H1 (cell line): Measurements from ENCODE around the gene LRTM2. TPM values are rescaled to one million over a fixed set of nuclear protein-coding genes. Genes with fewer than 3 reads are reported as not detected.

Source experiments
- CTCF ChIA-PET: fragments of 300-600 bp; sonication (Branson Sonifier 250); formaldehyde crosslinking; loops from one replicate; lab custom pipeline; 2021; ENCODE audit not compliant: partially characterized antibody; lab: Charles Lee
- POLR2A ChIA-PET: fragments of 300-600 bp; sonication (Branson Sonifier 250); formaldehyde crosslinking; loops from one replicate; lab custom pipeline; 2021; ENCODE audit warnings: inconsistent platforms; ENCODE audit not compliant: partially characterized antibody; lab: Charles Lee
- DNase-seq, 2 experiments: peaks; one replicate each; pipeline versions ENCODE4 v3.0.0 to v3.0.0-alpha.2; 2010 to 2022; ENCODE audit warnings: low spot score in 2 of 2, low read depth in 1 of 2, mixed read lengths in 1 of 2
- FAIRE-seq: peaks from 2 replicates; lab custom pipeline; 2011; peaks lifted over from hg19 to GRCh38; lab: Jason Lieb, UNC
- H2AFZ ChIP-seq: 2 replicates; pipeline ENCODE4 v1.8.1; 2012; ENCODE audit warnings: low read length, inconsistent platforms
- H2AK5ac ChIP-seq: 2 replicates; pipeline ENCODE4 v1.6.1; 2013; ENCODE audit warnings: low read depth, low read length
- H2BK120ac ChIP-seq: replicated peaks from 2 replicates; pipeline ENCODE3; 2013; ENCODE audit warnings: low read depth, low read length, inconsistent platforms
- H2BK12ac ChIP-seq: 2 replicates; pipeline ENCODE4 v1.6.1; 2013; ENCODE audit warnings: low read depth, low read length
- H2BK15ac ChIP-seq: 2 replicates; pipeline ENCODE4 v1.6.1; 2013; ENCODE audit warnings: low read length
- H2BK20ac ChIP-seq: 2 replicates; pipeline ENCODE4 v1.6.1; 2013; ENCODE audit warnings: low read length
- H2BK5ac ChIP-seq: 2 replicates; pipeline ENCODE4 v1.6.1; 2013; ENCODE audit warnings: low read depth, low read length
- H3K14ac ChIP-seq: 2 replicates; pipeline ENCODE4 v1.6.1; 2013; ENCODE audit warnings: inconsistent platforms; ENCODE audit not compliant: insufficient read length
- H3K18ac ChIP-seq: 2 replicates; pipeline ENCODE4 v1.6.1; 2013; ENCODE audit warnings: low read length; ENCODE audit errors: extremely low read depth
- H3K23ac ChIP-seq: 2 replicates; pipeline ENCODE4 v1.6.1; 2013; ENCODE audit warnings: inconsistent platforms; ENCODE audit not compliant: insufficient read length
- H3K23me2 ChIP-seq: 2 replicates; pipeline ENCODE4 v1.6.1; 2013; ENCODE audit warnings: low read depth, low read length
- H3K27ac ChIP-seq: 2 replicates; pipeline ENCODE4 v1.6.1; 2011; ENCODE audit warnings: low read depth, low read length, inconsistent platforms
- H3K27me3 ChIP-seq, 4 experiments: replicated peaks in 1 of 4; 1 replicate in 1 of 4; 2 replicates in 3 of 4; pipeline versions ENCODE4 v1.6.1 to v1.8.1; 2011 to 2013; ENCODE audit warnings: low read length in 3 of 4, mild to moderate bottlenecking in 3 of 4, inconsistent platforms in 2 of 4, mixed read lengths in 2 of 4, moderate library complexity in 1 of 4; ENCODE audit not compliant: control insufficient read depth in 3 of 4, insufficient read depth in 3 of 4; ENCODE audit errors: extremely low read depth in 1 of 4
- H3K36me3 ChIP-seq, 4 experiments: 2 replicates each; pipeline versions ENCODE4 v1.6.1 to v1.8.1; 2011 to 2013; ENCODE audit warnings: mild to moderate bottlenecking in 4 of 4, low read length in 3 of 4, moderate library complexity in 2 of 4, control low read depth in 1 of 4, inconsistent platforms in 1 of 4; ENCODE audit not compliant: insufficient read depth in 4 of 4, control insufficient read depth in 2 of 4
- H3K4ac ChIP-seq: replicated peaks from 2 replicates; pipeline ENCODE3; 2013; ENCODE audit warnings: low read length, low read depth, mixed read lengths, inconsistent platforms; ENCODE audit not compliant: insufficient read length
- H3K4me1 ChIP-seq, 4 experiments: replicated peaks in 1 of 4; 1 replicate in 1 of 4; 2 replicates in 3 of 4; pipeline versions ENCODE4 v1.6.1 to v1.8.1; 2011 to 2013; ENCODE audit warnings: low read length in 3 of 4, inconsistent platforms in 2 of 4, mixed read lengths in 1 of 4; ENCODE audit not compliant: insufficient read depth in 4 of 4, control insufficient read depth in 3 of 4
- H3K4me2 ChIP-seq, 2 experiments: 2 replicates each; pipeline versions ENCODE4 v1.6.1 to v1.8.1; 2011 to 2013; ENCODE audit warnings: low read depth in 2 of 2, low read length in 2 of 2, control low read depth in 1 of 2, inconsistent platforms in 1 of 2, mild to moderate bottlenecking in 1 of 2; ENCODE audit not compliant: insufficient read depth in 1 of 2
- H3K4me3 ChIP-seq, 4 experiments: fragments of 200-600, 300-600 bp in 1 of 4; sonication (generic), shearing (Covaris generic), sonication (Bioruptor Twin) in 1 of 4; 2 replicates each; pipeline versions ENCODE4 v1.5.1 to v1.8.1; 2011 to 2016; ENCODE audit warnings: low read length in 4 of 4, low read depth in 3 of 4, control low read depth in 2 of 4, inconsistent platforms in 2 of 4, mild to moderate bottlenecking in 2 of 4, mixed read lengths in 1 of 4, moderate library complexity in 1 of 4; ENCODE audit not compliant: insufficient read depth in 2 of 4; ENCODE audit errors: extremely low read depth in 1 of 4
- H3K56ac ChIP-seq: replicated peaks from 2 replicates; pipeline ENCODE3; 2013; ENCODE audit warnings: low read depth, mild to moderate bottlenecking, mixed read lengths, low read length, inconsistent platforms; ENCODE audit not compliant: insufficient read length
- H3K79me1 ChIP-seq: 2 replicates; pipeline ENCODE4 v1.6.1; 2013; ENCODE audit warnings: low read depth, low read length, control low read depth
- H3K79me2 ChIP-seq, 2 experiments: 2 replicates each; pipeline versions ENCODE4 v1.6.1 to v1.8.1; 2012 to 2013; ENCODE audit warnings: low read length in 2 of 2, mild to moderate bottlenecking in 2 of 2, inconsistent platforms in 1 of 2; ENCODE audit not compliant: insufficient read depth in 2 of 2, control insufficient read depth in 1 of 2
- H3K9ac ChIP-seq, 4 experiments: replicated peaks in 1 of 4; 1 replicate in 1 of 4; 2 replicates in 3 of 4; pipeline versions ENCODE4 v1.6.1 to v1.8.1; 2011 to 2013; ENCODE audit warnings: low read depth in 3 of 4, low read length in 3 of 4, control low read depth in 2 of 4, mild to moderate bottlenecking in 2 of 4, moderate library complexity in 2 of 4, inconsistent platforms in 1 of 4; ENCODE audit errors: extremely low read depth in 1 of 4
- H3K9me3 ChIP-seq, 2 experiments: 2 replicates each; pipeline versions ENCODE4 v1.6.1 to v1.8.1; 2012 to 2013; ENCODE audit warnings: mild to moderate bottlenecking in 2 of 2, moderate library complexity in 2 of 2, control low read depth in 1 of 2, inconsistent platforms in 1 of 2, low read depth in 1 of 2, low read length in 1 of 2, mixed read lengths in 1 of 2; ENCODE audit not compliant: insufficient read depth in 2 of 2
- H4K20me1 ChIP-seq, 2 experiments: replicated peaks in 1 of 2; 2 replicates each; pipeline versions ENCODE3 to v1.8.1; 2011 to 2013; ENCODE audit warnings: inconsistent platforms in 2 of 2, low read length in 2 of 2, mild to moderate bottlenecking in 1 of 2; ENCODE audit not compliant: insufficient read depth in 2 of 2, control insufficient read depth in 1 of 2
- H4K5ac ChIP-seq: 2 replicates; pipeline ENCODE4 v1.6.1; 2013; ENCODE audit warnings: low read length, low read depth, mixed read lengths, inconsistent platforms; ENCODE audit not compliant: insufficient read length
- H4K8ac ChIP-seq: 2 replicates; pipeline ENCODE4 v1.8.0; 2013; ENCODE audit warnings: mild to moderate bottlenecking, moderate library complexity, low read length, inconsistent platforms; ENCODE audit not compliant: insufficient read depth; ENCODE audit errors: extremely low read depth
- H4K91ac ChIP-seq: replicated peaks from 2 replicates; pipeline ENCODE3; 2013; ENCODE audit warnings: low read length, mixed read lengths, inconsistent platforms; ENCODE audit not compliant: insufficient read length
- CTCF ChIP-seq, 3 experiments: IDR thresholded peaks; 1 replicate in 2 of 3; 2 replicates in 1 of 3; pipeline versions ENCODE4 v1.5.1 to v1.6.1; 2011; ENCODE audit warnings: low read length in 3 of 3, mild to moderate bottlenecking in 3 of 3, inconsistent platforms in 2 of 3, low read depth in 1 of 3, moderate library complexity in 1 of 3; ENCODE audit not compliant: insufficient read depth in 1 of 3; ENCODE audit errors: control extremely low read depth in 1 of 3
- WGBS, 2 experiments: shearing (Covaris generic) in 1 of 2; methylation state at CpG; one replicate each; pipeline versions ENCODE4 v1.1.6 to v1.1.7; 2013 to 2015; ENCODE audit warnings: low lambda C conversion rate in 2 of 2, mixed read lengths in 2 of 2, inconsistent platforms in 1 of 2, low coverage in 1 of 2, missing lambda C conversion rate in 1 of 2; ENCODE audit not compliant: insufficient replicate concordance in 2 of 2, insufficient coverage in 1 of 2, insufficient read length in 1 of 2; ENCODE audit errors: extremely low coverage in 1 of 2, missing lambda C conversion rate in 1 of 2; 5-methylcytosine and 5-hydroxymethylcytosine counted together
- polyA plus RNA-seq, 7 experiments: library from polyadenylated mRNA; depleted of rRNA in 3 of 7; stranded (reverse) in 5 of 7; unstranded in 2 of 7; fragments of >200 nt in 5 of 7; fragments of 200-250 nt in 2 of 7; gene quantifications; 1 replicate in 5 of 7; 2 replicates in 1 of 7; 4 replicates in 1 of 7; pipeline versions ENCODE4 v1.2.1 to v1.2.3, GENCODE V29; 2011 to 2013; ENCODE audit warnings: missing spikeins in 2 of 7, mixed read lengths in 2 of 7
- total RNA-seq: library from RNA; stranded (reverse); fragmentation: NEBNext Ultra II Directional; extraction: Animal tissue kit (Norgen Biotek cat#: 25700); gene quantifications from 2 replicates; pipeline ENCODE4 v1.2.1, GENCODE V29; 2021

Gene LRTM2
- total and polyA plus RNA-seq, 2 of the 8 experiments (the other 6 are each of a cell fraction or from before 2014, with no cell fraction given): 0.06 TPM; not detected in 1

DNA sequence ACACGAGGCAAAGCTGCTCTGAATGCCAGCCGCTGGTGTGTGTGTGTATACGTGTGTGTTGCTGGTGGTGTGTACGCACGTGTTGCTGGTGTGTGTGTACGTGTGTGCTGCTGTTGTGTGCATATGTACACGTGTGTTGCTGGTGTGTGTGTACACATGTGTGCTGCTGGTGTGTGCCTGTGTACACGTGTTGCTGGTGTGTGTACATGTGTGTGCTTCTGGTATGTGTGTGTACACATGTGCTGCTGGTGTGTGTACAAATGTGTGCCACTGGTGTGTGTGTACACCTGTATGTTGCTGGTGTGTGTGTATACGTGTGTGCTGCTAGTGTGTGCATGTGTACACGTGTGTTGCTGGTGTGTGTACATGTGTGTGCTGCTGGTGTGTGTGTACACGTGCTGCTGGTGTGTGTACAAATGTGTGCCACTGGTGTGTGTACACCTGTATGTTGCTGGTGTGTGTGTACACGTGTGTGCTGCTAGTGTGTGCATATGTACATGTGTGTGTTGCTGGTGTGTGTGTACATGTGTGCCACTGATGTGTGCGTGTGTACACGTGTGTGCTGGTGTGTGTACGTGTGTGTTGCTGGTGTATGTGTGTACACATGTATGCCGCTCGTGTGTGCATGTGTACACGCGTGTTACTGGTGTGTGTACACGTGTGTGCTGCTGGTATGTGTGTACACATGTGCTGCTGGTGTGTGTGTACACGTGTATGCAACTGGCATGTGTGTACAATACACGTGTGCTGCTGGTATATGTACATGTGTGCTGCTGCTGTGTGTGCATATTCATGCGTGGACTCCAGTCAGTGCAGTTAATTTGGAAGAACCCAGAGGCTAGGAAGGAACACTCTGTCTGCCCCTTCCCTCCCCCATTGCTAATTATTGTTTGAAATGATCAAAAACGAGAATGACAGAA lies 50.9 kb downstream of the LRTM2 start:
- peak overlapping the region; percentile 91 for H3K4ac ChIP-seq
- peak overlapping the region; percentile 5; the same call in 1 of the 2 replicates for H2BK5ac ChIP-seq
- H3K18ac ChIP-seq: no peak overlapping the region
- H2BK20ac ChIP-seq: no peak overlapping the region
- no peak overlapping the region for H3K9ac ChIP-seq
- CTCF ChIA-PET: no interaction called here
- peak overlapping the region; percentile 97 for H2AK5ac ChIP-seq
- no peak overlapping the region for H3K56ac ChIP-seq
- no peak overlapping the region for H3K27ac ChIP-seq
- peak overlapping the region; percentile 36; the same call in 1 of the 2 replicates for H2BK15ac ChIP-seq
- TF ChIP-seq CTCF (IDR thresholded peaks at IDR 0.05; ENCODE audit: control extremely low read depth in 1 of 3, insufficient read depth in 1 of 3, low read depth in 1 of 3, low read length in 3 of 3): no peak
- no peaks in the 10 kb centered on the region; a peak in 2 of 7 replicates for H3K27me3 ChIP-seq
- no peak overlapping the region for H4K5ac ChIP-seq
- H4K8ac ChIP-seq: no peak overlapping the region
- H4K20me1 ChIP-seq: peaks cover 0 to 3% of the 10 kb centered on the region in 2 experiments
- H3K14ac ChIP-seq: no peak overlapping the region
- H3K9me3 ChIP-seq: peaks cover 0 to 2% of the 10 kb centered on the region in 2 experiments; a peak in 1 of 4 replicates
- no peak overlapping the region for H3K4me2 ChIP-seq
- H2BK120ac ChIP-seq: no peak overlapping the region
- FAIRE-seq (no peak), DNase-seq (peak in 1 of 2 experiments; percentile 44)
- H4K91ac ChIP-seq: peak overlapping the region; percentile 58
- no peak overlapping the region for H3K23ac ChIP-seq
- no peak overlapping the region for H2AFZ ChIP-seq
- POLR2A ChIA-PET: no interaction called here
- H3K4me3 ChIP-seq: no peak overlapping the region
- WGBS, 2 experiments: 91% methylated on average over 24 of the region's 24 CpGs; no CpG with 5 or more reads in 1 of the 2 experiments
- peaks cover 0 to 5% (median under 1%) of the 10 kb centered on the region in 4 experiments; a peak in 3 of 7 replicates for H3K4me1 ChIP-seq
- H3K79me1 ChIP-seq: no peaks in the 10 kb centered on the region; the same call in 1 of the 2 replicates
- H2BK12ac ChIP-seq: peak overlapping the region; percentile 1; the same call in 1 of the 2 replicates
- no peaks in the 10 kb centered on the region for H3K36me3 ChIP-seq
- H3K23me2 ChIP-seq: peaks cover 3% of the 10 kb centered on the region; the same call in 1 of the 2 replicates
- no peaks in the 10 kb centered on the region for H3K79me2 ChIP-seq
